Activated CD4-positive, alpha-beta T cell treated with anti-CD3 and anti-CD28 coated beads for 1 hour (primary cell): Measurements from ENCODE around the gene ARV1.
A peak's percentile ranks its signal among the peaks of the same experiment; 100 is the strongest.
"Not testable (repeated sequence)": the region's sequence is repeated elsewhere in the genome, so short reads cannot be mapped to it uniquely, and the experiment has no call there.

ENCODE experiments used
- DNase-seq: peaks from one replicate; pipeline ENCODE4 v3.0.0-alpha.2; 2020

ARV1 gene

DNA sequence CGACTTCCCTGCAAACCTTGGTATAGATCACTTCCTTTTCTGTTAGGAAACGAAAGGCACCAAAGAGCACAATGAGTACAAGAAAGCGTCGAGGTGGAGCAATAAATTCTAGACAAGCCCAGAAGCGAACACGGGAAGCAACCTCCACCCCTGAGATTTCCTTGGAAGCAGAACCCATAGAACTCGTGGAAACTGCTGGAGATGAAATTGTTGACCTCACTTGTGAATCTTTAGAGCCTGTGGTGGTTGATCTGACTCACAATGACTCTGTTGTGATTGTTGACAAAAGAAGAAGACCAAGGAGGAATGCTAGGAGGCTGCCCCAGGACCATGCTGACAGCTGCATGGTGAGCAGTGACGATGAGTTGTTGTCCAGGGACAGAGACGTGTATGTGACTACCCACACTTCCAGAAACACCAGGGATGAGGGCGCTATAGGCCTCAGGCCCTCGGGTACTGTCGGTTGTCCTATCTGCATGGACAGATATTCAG lies 42.7 kb downstream of the ARV1 start:
- DNase-seq, result no peak

DNA sequence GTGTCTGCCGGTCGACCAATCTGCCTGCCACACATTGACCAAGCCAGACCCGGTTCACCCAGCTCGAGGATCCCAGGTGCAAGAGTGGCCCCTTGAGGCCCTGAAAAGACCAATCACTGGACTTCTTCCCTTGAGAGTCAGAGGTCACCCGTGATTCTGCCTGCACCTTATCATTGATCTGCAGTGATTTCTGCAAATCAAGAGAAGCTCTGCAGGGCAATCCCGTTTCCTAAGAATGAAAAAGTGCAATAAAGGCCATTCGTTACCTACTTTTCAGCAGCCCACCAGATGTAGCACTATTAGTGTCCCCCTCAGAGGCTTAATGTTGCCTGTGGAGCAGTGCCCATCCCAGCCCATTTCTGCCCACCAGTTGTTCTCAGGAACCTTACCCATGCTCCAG lies 43.6 kb downstream of the ARV1 start:
- DNase-seq, result not testable (repeated sequence)

DNA sequence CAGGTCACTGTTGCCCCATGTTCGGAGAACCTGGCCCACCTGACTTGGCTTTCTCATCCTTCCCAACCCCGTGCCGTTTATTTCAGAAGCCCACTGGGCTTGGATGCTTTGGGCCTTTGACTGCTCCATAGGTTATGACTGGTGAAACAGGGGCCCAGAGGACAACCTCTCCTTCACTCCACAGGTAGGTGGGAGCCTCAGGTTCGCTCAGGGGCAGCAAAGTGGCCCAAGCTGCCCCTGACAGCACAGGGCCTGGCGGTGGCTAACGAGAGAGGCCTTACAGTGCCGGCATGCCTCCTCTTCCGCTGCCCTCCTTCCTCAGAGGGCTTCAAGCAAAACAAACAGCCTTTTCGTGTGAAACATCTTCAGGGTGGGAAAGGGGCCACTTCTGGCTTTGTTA lies 44.3 kb downstream of the ARV1 start:
- DNase-seq, result no peak

DNA sequence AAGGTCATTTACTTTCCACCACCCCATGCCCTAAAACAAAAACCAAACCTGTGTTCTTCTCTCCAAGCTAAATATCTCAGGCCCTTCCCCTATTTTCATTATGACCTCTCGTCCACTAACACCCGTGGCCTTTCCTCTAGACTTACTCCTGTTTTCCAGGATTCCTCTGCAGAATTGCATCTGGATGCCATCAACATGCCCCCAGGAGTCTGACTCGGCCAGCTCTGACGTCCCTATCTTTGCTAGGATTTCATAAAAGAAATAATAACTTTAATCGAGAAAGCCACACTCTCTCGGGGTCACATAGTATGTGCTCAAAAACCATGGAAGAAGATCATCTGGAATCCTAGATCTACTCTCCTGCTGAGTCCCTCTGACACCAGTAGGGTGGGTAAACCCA lies 47.7 kb downstream of the ARV1 start:
- DNase-seq, result no peak

DNA sequence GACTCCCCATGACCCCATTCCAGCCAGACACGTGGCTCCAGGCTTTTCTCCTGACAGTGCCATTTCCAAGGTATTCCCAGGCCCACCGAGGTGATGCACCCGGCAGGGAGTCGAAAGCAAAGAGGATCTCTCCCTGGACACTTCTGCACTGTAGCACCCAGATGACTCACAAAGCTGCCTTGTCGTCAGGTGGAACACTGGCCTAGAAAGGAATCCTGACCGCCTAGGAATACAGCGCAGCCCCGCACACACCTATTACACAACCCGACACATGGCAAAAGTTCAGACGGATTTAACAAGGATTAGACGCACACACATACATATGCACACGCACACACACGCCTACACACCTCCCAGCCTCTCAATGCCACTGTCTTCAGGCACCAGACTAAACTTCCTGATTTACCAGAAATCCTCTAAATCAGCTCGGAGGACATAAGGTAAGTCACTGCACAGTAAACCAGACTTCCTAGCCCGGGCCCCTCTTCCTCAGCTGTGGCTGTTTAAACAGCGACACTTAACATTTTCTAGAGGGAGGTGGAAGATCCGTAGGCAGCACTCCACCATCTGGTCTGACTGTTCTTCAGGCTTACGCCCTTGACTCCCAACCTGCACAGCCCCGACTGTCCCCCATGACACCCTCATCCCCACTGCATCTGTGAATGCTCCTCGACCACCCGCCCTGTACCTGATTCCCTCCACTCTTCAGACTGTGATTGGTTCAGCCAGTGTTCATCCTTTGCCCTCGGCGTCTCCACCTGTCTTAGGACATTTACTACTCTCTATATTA lies 48.4 kb downstream of the ARV1 start:
- DNase-seq, result no peak

DNA sequence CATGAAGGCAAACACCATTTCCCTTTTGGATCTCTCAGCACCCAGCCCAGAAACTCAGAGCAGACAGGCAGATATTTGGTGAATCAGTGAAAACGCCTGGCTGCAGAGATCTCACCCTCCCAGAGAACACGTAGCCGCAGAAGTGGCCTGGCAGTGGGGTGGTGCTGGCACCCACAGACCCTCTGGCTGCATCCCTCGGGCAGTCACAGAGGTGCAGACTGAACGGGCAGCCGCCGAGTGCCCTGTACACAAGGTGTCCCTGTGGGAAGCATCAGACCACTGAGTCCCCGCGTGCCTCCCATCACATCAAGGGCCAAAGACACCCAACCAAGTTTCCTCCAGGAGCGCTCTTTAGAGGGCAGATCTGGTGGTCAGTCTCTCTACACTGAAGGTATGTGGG lies 49.1 kb downstream of the ARV1 start:
- DNase-seq, result no peak

DNA sequence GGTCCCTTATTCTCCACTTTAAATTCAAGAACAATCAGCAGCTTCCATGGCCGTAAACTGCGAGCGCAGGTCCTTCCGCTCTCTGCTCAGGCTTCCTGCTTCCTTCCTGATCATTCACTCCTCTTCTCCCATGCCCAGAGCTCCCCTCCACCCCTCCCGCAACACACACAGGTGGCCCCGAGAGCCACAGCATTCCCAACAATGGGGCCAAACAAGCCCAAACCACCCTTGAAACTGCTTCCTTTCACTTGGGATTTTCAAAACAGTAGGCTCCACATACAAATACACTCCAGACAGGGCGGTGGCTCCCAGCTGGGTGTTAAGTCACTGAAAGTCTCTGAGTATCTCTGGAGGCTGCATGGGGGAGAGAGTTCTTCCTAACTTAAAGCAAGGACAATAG lies 49.8 kb downstream of the ARV1 start:
- DNase-seq, result no peak

DNA sequence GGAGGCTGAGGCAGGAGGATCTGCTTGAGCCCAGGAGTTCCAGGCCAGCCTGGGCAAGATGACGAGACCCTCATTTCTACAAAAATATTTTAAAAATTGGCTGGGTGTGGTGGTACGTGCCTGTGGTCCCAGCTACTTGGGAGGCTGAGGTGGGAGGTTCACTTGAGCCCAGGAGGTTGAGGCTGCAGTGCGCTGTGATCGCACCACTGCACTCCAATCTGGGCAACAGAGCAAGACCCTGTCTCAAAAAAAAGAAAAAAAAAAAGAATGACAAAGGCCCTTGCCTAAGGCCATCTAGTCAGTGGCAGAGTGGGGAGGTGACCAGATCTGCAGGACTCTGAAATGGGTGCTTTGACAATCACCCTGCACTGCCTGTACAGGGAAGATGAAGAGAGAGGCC lies 50.4 kb downstream of the ARV1 start:
- not testable (repeated sequence) for DNase-seq

DNA sequence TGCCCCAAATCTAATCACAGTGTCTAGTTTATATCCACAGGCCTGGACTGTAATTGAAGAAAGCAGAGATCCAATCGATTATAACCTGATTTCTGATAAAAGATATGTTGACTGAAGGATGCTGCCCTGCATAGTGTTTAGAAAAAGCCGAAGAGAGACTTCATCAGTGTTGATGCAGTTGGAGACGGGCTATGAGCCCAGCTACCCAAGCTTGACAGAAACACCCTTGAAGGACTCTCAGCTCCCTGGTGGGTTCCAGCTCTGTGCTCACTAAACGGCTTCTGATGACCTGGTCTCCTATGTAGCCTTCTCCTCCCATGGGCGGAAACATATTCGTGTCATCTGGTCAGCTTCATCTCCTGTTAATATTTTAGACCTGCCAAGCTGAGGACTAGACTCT lies 50.9 kb downstream of the ARV1 start:
- no peak for DNase-seq

DNA sequence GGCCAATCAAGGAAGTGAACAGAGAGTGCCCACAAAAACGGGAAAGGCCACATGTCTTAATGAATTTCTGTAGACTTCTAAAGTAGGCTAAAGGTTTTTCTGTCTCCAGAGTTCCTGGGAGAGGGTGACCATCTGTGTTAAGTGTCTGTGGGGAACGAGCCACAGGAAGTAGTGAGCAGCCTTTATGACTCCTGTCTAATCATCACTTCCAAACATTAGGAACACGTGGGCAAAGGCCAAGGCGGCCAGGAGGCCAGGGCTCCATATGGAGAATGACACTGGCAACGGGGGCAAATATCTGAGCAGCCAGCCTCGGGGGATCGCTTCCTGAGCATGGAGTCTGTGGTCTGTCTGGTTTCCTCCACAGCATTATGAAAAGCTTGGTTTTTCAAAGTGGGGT lies 54.1 kb downstream of the ARV1 start:
- no peak for DNase-seq

DNA sequence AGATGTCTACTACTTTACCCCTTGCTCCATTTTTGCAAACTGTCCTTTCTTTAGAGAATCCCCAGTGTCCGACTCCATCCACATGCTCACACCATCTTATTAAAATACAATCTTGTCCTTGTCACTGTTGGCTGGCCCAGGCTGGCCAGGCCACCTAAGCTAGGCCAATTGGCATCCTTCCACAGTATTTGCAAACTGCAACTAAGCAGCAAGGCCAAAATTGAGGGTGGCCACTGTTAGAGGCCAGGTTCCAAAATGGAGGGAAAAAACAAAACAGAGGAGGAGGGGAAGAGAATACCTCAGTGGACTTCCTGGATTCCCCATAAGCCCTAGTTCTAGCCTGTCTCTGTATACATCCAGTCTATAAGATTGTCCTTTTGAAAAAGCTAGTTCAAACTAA lies 56.9 kb downstream of the ARV1 start:
- no peak for DNase-seq

DNA sequence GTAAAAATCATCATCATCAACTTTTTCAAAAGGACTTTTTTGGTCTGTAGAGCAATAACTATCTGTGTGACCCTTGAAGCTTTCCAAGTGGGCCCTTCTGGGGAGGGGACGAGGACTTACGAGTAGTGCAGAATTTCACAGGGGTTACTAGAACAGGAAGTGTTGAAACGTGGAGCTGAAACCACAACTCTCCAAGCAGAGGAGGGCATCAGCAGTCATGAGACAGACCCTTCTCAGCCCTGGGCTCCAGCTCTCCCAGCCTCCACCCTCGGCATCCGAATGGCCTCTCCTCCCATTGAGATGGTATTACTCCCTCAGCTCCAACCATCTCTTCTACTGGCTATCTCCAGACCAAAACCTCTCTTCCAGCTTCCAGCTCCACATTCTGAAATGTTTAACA lies 57.5 kb downstream of the ARV1 start:
- DNase-seq, result no peak

DNA sequence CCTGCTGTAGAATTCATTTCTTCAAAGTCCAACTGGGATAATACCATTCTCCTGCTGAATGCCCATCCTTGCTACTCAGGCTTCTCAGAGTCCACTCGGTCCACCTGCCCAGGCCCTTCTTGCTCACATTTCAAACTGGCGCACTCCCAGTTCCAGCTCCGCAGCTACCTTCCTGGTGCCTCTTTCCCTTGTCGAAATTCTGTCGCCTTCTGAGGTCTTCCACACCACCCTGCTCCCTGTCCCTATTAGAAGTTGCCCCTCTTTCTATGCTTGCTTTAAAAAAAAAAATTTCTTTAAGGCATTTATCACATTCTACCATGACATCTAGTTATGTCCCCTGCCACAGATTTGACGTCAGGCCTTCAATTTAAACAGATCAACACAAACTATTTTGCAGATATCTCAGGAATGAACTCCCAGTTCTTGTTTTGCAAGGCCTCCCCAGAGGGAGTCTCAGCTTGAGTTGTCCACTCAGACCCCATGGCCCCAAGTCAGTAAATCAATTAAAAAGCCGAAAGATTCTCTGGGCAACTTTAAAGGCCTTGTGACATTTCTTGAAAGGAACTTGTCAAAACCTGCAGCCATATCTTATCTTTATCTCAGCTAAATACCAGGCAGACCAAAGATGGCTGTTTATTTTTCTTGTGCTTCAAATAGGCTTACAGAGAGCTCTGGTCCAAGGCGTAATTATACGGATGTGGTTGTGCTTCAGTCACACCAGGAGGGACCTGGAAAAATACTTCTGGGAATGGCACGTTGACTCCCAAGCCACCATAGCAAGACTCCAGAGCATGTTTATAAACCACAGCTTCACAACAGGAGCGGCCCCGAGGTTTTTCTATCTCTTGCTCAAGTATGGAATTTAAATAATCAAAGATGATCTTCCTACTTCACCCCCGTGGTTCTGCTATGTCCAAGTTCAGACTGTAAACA lies 59.0 kb downstream of the ARV1 start:
- no peak for DNase-seq

DNA sequence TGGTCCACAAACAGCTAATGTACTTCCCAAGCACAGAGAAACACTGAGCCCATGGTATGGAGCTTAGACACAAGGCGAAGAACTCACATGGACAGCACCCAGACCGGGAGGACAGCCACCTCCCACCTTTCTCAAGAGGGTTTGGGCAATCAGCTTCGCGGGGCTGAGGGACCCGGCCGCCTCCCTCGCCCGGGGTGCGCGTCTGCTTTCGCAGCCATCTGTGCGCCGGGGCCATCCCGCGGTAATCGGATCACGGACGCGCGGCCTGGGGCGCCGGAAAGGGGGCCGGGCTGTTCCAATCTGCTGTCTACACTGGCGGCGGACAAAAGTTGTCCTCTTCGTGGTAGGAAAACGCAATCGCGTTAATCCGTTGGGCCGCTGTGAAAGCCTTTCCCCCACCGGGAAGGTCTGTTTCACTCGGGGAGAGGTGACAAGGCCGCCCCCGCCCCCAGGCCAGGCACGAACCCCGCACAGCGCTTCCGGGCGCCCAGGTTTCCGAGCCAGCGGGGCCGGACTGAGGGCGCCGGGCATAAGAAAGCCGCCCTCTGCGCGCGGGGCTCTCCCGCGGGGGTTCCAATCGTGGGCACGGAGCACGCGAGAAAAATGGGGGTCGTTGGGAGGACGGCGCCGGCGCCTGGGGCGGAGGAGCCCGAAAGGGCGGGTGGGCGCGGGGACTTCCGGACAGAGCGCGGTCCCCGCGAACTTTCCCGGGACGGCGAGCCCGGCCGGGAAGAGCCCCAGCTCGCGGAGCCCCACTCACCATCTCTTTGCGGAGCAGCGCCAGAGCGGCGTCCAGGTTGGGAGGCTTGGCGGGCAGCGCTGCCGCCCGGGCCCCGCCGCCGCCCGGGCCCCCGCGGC lies 60.5 kb downstream of the ARV1 start:
- peak; percentile 12 for DNase-seq

DNA sequence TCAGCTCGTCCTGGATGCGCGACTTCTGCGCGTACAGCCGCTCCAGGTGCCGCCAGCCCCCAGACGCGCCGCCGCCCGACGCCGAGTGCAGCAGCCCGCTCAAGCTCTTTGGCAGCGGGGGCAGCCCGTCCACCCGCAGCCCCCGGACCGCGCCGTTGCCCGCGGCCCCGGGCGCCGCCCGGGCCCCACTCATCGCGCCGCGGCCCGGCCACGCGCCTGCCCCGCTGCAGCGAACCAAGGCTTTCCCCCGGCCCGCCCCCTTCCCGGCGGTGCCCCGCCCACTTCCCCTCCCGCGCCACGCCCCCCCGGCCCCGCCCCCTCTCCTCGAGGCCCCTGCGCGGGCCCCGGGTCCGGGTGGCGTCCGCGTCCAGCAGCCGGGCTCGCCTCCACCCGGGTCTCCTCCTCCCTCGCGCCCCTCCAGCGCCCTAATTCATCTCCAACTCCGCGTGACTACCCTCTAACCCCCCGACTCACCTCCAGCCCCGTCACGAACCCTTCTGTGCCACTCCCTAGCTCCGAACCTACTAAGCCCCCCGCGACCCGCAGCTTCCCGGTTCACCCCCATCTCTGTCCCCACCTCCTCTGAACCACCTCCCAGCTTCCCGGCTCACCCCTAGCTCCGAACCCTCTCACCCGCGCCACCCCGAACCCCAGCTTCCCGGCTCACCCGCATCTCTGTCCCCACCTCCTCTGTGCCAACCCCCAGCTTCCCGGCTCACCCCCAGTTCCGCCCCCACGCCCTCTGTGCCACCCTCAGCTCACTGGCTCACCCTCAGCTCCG lies 61.3 kb downstream of the ARV1 start, which contains the start of gene FAM89A:
Gene FAM89A, minus strand, starts transcription at position 236 of the 781 bp plus-strand sequence. Its CDS starts 43 bp downstream, at position 193.
- DNase-seq, result peak; percentile 64

DNA sequence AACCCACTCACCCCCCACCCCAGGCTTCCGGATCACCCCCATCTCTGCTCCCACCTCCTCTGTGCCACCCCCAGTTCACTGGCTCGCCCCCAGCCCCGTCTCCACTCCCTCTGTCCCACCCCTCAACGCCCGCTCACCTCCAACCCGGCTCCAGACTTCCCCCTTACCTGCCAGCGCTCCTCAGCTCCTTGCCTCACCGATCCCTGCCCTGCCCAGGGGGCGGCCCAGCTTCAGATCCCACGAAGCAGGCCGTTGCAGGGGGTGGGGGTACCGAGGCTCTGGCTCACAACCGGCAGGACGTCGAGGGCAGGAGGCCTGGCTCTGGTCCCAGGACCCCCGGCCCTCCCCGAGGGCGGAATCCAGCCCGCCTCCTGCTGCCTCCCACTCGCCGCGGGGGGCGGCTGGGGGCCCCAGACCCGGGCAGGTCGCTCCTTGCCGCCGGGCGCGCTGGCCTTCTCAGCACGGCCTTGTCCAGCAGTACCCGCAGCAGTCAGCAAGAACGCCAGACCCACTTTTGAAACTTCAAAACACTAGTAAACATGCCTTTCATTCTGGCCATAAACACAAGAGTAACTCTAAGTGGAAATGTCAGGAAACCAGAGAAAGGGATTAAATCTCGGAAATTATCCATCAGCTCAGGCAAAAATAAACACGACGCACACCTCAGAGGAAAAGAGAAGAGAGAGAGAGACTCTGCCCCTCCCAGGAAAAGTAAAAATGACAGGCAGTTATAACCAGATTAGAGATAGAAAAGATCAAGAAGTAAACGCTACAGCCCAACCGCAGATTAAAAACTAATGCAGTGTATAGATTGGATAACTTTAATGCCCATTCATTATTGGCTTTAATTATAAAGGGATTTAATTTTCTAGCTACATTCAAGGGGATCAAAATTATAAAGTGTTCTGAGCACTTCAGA lies 62.2 kb downstream of the ARV1 start:
- no peak for DNase-seq

DNA sequence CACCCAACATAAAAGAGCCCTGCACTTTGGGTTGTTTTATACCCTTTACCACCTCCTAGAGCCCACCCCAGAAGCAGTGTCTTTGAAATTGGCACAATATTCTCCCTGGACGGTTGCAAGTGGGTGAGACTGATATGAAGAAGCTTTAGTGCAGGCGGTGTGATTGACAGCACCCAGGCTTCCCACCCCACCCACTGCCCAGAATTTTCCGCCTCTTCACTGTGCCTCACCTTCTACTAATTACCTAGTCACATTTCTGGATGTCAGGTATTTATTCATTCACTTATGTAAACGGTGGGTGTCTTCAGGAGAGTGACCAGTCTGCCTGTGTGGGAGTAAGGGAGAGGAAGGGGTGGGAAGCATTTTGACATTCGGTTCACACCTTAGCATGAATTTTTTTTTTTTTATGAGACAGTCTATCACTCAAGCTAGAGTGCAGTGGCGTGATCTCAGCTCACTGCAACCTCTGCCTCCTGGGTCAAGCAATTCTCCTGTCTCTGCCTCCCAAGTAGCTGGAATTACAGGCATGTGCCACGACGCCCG lies 62.9 kb downstream of the ARV1 start:
- DNase-seq, result no peak

DNA sequence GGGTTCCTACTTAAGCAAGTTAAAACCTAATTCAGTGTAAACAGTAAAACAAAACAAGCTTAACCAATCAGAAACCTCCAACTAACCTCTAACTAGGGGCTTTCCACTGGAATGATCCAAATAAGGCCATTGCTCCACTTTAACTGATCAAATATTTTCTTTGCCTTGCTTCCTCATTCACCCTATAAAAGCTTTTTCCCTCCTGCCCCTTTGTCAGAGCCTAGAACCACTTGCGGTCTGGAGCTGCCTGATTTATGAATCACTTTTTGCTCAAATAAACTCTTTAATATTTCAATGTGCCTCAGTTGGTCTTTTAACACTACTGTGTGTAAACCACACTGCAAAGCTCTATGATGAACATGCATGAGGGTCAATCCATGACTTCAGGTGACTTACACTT lies 65.7 kb downstream of the ARV1 start:
- no peak for DNase-seq

DNA sequence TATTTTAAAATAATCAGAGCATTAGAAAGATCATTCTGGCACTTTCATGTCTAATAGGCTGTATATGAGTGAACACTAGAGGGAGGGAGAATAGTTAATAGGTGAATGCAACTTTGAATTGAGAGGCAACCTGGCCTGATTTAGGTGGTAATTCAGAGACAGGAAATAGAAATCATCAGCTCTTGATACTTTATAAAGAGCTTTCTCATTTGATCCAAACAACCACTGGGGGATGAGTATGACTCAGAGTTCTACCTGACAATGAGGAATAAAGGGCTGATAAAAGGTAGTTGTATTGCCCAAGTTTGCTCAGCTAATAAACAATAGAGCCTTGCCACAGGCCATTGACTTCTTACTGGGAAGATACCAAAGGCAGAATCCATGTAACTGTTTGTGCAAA lies 66.4 kb downstream of the ARV1 start:
- no peak for DNase-seq

DNA sequence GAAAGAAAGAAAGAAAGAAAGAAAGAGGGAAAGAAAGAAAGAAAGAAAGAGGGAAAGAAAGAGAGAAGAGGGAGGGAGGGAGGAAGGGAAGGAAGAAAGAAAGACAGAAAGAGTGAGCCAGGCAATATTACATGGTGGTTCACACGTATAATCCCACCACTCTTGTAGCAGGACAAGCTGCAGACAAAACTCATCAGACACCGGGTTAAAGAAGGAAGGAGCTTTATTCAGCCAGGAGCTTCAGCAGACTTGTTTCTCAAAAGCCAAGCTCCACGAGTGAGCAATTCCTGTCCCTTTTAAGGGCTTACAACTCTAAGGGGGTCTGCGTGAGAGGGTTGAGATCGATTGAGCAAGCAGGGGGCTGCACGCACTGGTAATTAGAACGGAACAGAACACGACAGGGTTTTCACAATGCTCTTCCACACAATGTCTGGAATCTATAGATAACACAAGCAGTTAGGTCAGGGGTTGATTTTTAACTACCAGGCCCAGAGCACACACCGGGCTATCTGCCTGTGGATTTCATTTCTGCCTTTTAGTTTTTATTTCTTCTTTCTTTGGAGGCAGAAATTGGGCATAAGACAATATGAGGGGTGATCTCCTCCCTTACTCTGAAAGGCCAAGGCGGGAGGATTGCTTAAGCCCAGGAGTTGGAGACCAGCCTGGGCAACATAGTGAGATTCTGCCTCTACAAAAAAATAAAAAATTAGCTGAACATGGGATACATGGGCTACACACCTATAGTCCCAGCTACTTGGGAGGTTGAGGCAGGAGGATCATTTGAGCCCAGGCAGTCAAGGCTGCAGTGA lies 67.2 kb downstream of the ARV1 start:
- not testable (repeated sequence) for DNase-seq
